Activated CD4-positive, alpha-beta T cell treated with anti-CD3 and anti-CD28 coated beads, Interleukin-2, Interleukin-4, amounts not matched to agents 100 ng/mL and 50 ng/mL, durations not matched to agents 16 hours and 8 hours (primary cell): ENCODE data around the gene SBNO2.
A peak's percentile ranks its signal among the peaks of the same experiment; 100 is the strongest.
"Not testable (repeated sequence)": the region's sequence is repeated elsewhere in the genome, so short reads cannot be mapped to it uniquely, and the experiment has no call there.

Experiments
- DNase-seq: peaks from one replicate; pipeline ENCODE4 v3.0.0-alpha.2; 2020; ENCODE audit warnings: low spot score

Gene SBNO2

GRCh38 chr19:1116726-1117581, 57.1 kb downstream of the SBNO2 start:
- DNase-seq: no peak

GRCh38 chr19:1115646-1116420, 58.2 kb downstream of the SBNO2 start:
- no peak for DNase-seq

GRCh38 chr19:1114728-1115127, 59.3 kb downstream of the SBNO2 start:
- not testable (repeated sequence) for DNase-seq

DNA sequence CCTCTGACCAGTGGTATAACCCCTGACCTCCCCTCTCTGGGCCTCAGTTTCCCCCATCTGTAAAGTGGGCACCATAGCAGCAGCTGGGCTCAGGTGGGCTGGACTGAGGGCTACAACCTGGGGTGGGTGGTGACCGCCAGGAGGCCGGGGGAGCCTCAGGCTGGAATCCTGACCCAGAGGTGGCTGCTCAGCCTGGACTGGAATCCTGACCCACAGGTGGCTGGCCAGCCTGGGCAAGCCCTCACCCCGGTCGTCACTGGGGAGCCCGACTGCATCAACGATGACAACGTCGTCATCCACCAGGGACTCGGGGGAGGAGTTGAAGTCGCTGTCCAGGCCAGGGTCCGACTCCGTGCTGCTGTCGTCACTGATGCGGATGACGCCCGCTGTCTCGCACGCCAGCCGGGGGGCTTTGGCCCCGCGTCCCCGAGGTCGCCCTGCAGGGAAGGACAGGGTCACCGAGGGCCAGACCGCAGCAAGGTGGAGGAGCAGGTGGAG, 60.0 kb downstream of the SBNO2 start:
- DNase-seq: no peak

DNA sequence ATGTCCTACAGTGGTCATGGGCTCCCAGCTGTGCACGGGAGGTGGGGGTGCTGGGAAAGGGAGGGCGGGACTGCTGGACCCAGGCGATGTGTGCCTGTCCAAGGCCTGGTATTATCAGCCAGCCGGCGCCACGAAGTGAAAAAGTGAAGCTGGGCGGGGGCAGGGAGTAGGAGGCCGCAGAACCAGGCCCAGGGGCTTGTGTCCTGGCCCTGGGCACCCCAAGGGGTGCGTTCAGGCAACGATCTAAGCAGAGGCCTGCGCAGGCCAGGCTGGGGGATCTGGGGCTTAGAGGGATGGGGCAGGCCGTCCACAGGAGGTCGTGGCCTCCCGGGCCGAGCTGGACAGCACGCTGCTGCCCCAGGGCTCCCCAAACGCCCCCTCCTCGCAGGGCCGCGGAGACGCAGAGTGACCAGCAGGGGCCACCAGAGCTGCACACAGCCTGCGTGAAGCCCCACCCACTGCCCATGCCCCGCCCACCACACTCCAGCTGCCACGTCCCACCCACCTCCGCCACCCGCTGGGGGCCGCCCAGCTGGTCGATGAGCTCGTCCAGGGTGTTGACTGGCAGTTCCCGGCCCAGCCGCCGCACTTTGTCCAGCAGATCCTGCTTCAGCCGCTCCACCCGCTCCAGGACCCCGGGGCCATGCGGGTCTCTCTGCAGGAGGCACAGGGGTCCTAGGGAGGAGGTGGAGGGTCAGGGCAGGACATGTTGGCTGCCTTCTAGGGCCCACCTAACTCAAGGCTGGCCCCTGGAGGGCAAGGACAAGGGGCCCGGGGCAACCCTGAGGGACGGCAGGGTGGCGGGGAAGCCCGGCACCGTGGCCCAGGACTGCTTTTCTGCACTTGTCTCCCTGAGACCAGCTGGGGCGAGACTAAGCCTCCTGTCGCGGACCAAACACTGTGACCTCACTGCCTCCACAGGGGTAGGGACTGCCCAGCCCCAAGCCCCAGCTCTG, 60.8 kb downstream of the SBNO2 start:
- peak; percentile 83 for DNase-seq

- DNase-seq: no peak
These were observed 61.6 kb downstream of the SBNO2 start for GRCh38 chr19:1112268-1113029.

DNA sequence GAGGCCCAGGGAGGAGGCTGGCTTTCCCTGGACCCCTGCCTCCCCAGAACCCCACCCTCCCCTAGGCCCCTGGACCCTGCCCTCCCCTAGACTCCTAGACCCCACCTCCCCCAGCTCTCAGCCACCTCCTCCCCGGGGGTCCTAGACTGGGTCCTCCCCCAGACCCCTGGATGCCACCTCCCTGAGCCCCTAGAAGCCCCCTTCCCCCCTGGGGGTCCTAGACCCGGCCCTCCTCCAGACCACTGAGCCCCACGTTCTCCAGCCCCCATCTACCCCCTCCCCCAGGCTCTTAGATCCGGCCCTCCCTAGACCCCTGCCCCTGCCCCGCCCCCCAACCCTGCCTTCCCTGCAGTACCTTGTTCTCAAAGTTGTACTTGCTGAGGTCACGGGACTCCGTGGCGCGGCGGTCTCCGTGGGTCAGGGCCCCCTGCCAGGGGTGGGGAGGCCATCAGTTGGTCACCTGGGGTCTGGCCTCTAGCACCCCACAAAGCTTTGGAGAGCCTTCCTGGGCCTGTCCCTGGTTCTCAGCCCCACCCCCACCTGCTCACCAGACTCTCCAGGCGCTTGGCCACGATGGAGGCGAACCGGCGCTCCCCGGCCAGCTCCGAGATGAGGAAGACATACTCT, 62.3 kb downstream of the SBNO2 start:
- no peak for DNase-seq

DNA sequence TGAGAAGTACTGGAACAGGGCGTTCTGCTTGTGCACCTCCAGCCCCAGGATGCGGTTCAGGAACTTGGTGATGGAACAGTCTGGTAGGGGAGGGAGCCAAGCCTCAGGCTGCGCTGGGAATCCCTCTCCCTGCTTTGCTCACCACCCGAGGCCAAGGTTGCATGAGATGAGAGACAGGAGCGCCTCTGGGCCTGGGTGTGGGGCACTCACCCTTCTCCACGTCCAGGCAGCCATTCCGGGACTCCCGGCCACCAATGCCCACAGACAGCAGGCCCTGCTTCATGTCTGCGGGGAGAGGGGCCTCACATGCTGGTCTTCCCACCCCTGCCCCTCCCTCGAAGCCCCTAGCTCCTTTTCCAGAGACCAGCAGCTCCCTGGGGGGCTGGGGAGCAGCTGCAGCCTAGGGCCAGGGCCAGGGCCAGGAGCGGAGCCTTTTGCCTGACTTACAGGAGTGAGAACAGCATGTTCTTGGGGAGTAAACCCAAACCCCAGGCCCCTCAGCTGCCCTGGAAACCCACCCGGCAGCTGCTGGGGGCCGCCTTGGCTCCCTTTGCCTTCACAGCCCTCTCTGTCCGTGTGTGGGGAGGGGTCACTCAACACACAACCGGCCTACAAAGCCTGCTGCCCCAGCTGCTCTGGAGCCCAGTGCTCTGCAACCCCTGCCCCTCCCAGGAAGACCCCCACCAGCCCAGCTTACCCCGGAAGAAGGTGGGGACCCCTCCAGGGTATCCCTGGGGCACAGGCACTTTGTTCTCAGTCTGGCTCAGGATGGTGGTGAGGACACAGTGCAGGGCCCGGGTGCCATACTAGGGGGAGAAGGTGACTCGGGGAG, 63.0 kb downstream of the SBNO2 start:
- DNase-seq: no peak

DNA sequence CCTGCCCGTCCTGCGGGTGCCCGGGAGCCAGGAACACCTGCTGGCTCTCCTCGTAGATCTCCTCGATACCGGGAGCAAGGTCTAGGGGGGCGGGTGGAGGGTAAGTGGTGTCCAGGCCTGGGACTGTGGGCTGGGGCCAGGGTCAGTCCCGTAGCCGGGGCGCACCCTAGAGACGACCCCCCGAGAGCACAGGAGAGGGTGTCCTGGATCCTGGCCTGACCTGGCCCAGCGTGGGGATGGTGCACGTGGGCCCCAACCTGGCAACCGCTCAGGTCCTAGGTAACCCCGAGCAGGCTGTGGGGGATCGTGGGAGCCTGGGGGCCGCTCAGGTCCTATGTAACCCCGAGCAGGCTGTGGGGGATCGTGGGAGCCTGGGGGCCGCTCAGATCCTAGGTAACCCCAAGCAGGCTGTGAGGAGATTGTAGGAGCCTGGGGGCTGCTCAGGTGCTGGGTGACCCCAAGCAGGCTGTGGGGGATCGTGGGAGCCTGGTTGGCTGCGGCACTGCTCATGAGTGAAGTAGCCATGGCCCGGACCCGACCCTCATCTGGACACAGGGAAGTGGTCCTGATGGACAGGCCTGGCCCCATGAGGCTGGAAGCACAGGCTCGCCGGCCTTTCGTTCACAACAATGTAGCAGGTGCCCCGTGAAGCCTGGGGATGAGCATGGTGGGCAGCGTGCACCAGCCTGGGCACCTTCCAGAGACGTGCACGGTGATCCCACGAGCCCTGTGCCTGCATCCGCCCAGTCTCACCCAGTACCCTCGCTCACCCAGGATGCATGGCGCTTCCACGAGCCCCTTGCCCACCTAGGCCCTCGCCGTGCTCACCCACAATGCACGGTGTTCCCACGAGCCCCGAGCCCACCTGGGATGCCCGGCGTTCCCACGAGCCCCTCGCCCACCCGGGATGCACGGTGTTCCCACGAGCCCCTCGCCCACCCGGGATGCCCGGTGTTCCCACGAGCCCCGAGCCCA, 64.1 kb downstream of the SBNO2 start:
- no peak for DNase-seq

- DNase-seq: no peak
These were observed 65.0 kb downstream of the SBNO2 start for GRCh38 chr19:1109032-1109551.

GRCh38 chr19:1108291-1109031, 65.6 kb downstream of the SBNO2 start:
- DNase-seq: no peak

DNA sequence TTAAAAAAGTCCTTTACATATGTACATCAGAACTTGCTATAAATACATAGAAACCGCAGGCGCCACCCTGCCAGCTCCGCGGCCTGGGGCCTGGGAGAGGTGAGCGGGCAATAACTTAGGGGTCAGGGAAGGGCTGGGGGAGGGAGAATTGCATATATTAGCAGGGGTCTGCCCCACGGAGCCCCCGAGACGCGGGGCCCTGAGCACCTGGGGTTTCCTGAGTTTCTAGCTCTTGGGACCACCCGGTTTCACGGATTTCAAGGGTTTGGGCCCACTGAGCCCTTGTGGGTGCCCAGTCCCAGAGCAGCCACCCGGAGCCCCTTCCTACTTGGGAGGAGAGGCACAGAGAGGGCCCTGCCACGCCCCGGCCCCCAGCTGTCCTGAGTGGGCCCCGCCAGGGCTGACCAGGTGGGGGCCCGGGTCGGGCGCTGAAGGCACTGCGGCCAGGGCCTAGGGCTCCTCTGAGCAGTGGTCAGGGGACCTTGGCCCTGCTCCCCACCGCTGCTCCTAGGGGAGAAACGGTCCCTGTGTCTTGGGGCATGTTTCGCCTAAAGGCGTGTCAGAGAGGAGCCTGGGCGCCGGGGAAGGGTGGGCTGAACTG, 66.3 kb downstream of the SBNO2 start:
- no peak for DNase-seq

DNA sequence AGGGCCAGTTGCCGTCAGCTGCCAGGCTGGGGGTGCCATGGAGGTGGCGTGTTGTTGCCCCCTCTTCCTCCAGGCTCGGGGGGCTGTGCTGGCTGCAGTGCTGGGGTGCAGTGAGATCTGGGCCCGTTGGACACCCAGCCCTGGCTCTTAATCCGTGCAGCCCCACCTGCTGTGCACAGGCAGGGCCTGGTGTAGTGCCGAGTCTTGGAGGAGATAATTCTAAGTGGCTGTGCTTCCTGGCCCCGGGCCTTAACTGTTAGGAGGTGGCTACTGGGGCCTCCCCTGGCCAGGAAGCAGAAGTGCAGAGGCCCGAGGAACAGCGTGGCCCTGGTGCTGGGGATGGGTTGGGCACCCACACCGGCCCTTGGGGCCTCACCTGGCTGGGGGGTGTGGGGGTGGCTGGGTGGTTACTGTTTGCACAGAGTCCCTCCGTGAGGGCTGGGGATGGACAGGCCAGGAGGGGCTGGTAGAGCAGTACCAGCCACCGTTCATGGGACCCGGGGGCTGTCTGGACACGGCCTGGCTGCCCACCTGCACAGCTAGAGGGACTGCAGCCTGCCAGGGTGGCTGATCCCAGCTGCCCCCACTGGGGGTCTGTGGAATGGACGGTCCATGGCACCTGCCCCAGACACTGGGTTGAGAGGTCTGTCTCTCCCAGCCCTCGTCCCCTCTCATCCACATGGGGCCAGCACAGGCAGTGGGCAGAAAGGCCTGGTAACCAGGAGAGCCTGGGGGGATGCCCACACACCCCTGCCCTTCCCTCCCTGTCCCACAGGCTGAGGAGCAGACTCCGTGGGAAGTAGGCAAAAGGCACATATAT, 67.0 kb downstream of the SBNO2 start:
- DNase-seq: no peak

DNA sequence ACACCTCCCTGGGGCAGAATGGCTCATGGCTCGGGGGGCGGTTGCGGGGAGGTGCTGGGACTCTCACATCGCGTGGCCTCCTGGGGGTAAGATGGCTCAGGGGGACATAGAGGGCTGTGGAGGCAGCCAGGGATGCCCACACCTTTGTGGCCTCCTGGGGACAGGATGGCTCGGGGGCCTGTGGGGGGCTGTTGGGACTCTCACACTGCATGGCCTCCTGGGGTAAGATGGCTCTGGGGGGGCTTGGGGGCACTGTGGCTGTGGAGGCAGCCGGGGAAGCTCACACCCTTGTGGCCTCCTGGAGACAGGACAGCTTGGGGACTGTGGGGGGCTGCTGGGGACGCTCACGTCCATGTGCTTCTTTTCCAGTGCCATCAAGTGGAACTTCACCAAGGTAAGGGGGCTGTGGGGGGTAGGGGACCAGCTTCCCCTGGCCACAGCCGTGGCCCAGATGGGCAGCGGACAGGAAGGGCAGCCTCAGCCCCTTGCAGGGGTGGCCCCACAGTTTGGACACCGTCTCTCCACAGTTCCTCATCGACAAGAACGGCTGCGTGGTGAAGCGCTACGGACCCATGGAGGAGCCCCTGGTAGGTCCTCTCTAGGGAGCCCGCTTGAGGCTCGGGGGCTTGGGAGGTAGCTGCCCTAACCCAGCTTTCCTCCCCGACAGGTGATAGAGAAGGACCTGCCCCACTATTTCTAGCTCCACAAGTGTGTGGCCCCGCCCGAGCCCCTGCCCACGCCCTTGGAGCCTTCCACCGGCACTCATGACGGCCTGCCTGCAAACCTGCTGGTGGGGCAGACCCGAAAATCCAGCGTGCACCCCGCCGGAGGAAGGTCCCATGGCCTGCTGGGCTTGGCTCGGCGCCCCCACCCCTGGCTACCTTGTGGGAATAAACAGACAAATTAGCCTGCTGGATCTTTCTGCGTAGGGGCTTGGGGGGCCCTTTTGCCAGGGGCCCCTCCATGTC, 67.9 kb downstream of the SBNO2 start:
- no peak for DNase-seq
